ENCODE results near the gene PCLAF. TPM values are rescaled to one million over a fixed set of nuclear protein-coding genes. Genes with fewer than 3 reads are reported as not detected.

PCLAF gene
- total RNA-seq, 1 experiment from 2014 or later, result 97.8 TPM

DNA sequence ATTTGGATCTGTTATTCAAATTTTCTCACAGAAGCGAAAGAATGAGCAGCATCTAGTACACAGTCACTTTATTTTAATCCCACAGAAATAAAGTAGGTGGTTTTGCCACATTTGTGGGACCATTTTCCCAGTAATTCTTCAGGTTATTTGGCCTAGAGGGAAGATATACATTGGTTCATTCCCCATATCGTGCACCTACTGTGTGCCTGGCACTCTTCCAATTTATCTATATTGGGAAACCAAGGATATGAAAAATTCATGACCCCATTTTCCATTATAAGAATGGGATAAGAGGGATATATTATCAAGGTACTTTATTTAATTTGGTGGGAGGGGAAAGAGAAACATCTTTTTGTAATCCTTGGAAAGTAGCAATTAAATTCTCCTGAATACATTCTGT is 41.5 kb upstream of the PCLAF start:
- H3K27me3 ChIP-seq (ENCODE audit: control insufficient read depth, insufficient read depth, low read length), result no peaks in the 10 kb centered on the region
- no TSS peak for BruUV-seq (replicated peaks)
- ChIA-PET CTCF (no interaction called here), POLR2A (no interaction called here)
- no peaks in the 10 kb centered on the region for H3K4me1 ChIP-seq (ENCODE audit: control insufficient read depth, insufficient read depth, low read length)
- TF ChIP-seq TCF7L2 (IDR thresholded peaks at IDR 0.05; ENCODE audit: low read depth, low read length), result no peak
- TF ChIP-seq SIN3A (IDR thresholded peaks at IDR 0.05; ENCODE audit: borderline replicate concordance, insufficient read depth, low read depth, low read length), result no peak
- TF ChIP-seq, protein P1, sequence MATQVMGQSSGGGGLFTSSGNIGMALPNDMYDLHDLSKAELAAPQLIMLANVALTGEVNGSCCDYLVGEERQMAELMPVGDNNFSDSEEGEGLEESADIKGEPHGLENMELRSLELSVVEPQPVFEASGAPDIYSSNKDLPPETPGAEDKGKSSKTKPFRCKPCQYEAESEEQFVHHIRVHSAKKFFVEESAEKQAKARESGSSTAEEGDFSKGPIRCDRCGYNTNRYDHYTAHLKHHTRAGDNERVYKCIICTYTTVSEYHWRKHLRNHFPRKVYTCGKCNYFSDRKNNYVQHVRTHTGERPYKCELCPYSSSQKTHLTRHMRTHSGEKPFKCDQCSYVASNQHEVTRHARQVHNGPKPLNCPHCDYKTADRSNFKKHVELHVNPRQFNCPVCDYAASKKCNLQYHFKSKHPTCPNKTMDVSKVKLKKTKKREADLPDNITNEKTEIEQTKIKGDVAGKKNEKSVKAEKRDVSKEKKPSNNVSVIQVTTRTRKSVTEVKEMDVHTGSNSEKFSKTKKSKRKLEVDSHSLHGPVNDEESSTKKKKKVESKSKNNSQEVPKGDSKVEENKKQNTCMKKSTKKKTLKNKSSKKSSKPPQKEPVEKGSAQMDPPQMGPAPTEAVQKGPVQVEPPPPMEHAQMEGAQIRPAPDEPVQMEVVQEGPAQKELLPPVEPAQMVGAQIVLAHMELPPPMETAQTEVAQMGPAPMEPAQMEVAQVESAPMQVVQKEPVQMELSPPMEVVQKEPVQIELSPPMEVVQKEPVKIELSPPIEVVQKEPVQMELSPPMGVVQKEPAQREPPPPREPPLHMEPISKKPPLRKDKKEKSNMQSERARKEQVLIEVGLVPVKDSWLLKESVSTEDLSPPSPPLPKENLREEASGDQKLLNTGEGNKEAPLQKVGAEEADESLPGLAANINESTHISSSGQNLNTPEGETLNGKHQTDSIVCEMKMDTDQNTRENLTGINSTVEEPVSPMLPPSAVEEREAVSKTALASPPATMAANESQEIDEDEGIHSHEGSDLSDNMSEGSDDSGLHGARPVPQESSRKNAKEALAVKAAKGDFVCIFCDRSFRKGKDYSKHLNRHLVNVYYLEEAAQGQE (IDR thresholded peaks at IDR 0.05; ENCODE audit: insufficient read depth in 1 of 2, low read depth in 2 of 2, low read length in 1 of 2), result no peak
- TF ChIP-seq POLR2AphosphoS5 (IDR thresholded peaks at IDR 0.05; ENCODE audit: low read depth, low read length), result no peak
- TF ChIP-seq, protein P2, sequence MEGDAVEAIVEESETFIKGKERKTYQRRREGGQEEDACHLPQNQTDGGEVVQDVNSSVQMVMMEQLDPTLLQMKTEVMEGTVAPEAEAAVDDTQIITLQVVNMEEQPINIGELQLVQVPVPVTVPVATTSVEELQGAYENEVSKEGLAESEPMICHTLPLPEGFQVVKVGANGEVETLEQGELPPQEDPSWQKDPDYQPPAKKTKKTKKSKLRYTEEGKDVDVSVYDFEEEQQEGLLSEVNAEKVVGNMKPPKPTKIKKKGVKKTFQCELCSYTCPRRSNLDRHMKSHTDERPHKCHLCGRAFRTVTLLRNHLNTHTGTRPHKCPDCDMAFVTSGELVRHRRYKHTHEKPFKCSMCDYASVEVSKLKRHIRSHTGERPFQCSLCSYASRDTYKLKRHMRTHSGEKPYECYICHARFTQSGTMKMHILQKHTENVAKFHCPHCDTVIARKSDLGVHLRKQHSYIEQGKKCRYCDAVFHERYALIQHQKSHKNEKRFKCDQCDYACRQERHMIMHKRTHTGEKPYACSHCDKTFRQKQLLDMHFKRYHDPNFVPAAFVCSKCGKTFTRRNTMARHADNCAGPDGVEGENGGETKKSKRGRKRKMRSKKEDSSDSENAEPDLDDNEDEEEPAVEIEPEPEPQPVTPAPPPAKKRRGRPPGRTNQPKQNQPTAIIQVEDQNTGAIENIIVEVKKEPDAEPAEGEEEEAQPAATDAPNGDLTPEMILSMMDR (IDR thresholded peaks at IDR 0.05), result no peak
- H3K9me3 ChIP-seq (ENCODE audit: control insufficient read depth, insufficient read depth, low read depth, low read length), result no peaks in the 10 kb centered on the region
- in situ Hi-C loops (cut with HindIII; ENCODE audit: low pct_unique_long_range_greater_than_20kb, low sequenced_read_pairs), result no loop called here
- intact Hi-C loops (cut with micrococcal nuclease; ENCODE audit: unreplicated experiment), result loop anchor here (10.0 kb wide), 1 partner anchor 262 kb away; no protein-coding TSS in a partner anchor
- no peak overlapping the region for H3K4me3 ChIP-seq (ENCODE audit: low read depth in 2 of 2, low read length in 2 of 2)
- DNase-seq (ENCODE audit: low read depth, low spot score), result no peak
- no peak for ATAC-seq
- peaks cover 23% of the 10 kb centered on the region for H3K36me3 ChIP-seq (ENCODE audit: control insufficient read depth, insufficient read depth, low read length)
- no peak overlapping the region for H3K27ac ChIP-seq (ENCODE audit: low read length)

DNA sequence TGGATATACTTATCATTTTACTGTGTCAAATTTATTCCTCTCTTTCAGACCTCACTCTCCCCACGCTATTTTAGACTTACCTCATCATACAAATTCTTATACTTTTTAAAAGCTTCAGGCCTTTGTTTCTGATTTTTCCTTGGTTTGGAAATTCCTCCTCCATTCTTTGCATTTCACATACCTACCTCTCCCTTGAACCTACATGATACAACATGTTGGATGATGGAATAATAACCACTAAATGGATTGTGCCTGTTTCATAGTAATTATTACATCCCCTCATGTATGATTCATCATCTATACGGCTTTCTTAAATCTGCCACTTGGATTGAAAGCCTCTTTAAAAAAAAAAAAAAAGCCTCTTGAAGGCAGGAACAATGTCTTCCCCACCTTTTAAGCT is 31.0 kb upstream of the PCLAF start:
- BruUV-seq (replicated peaks), result no TSS peak
- Histone ChIP-seq H3K36me3 (ENCODE audit: control insufficient read depth, insufficient read depth, low read length) (peaks cover 21% of the 10 kb centered on the region), H3K9me3 (ENCODE audit: control insufficient read depth, insufficient read depth, low read depth, low read length) (no peaks in the 10 kb centered on the region), H3K27me3 (ENCODE audit: control insufficient read depth, insufficient read depth, low read length) (no peaks in the 10 kb centered on the region), H3K4me3 (ENCODE audit: low read depth in 2 of 2, low read length in 2 of 2) (no peak overlapping the region), H3K27ac (ENCODE audit: low read length) (no peak overlapping the region), H3K4me1 (ENCODE audit: control insufficient read depth, insufficient read depth, low read length) (no peaks in the 10 kb centered on the region)
- TF ChIP-seq, protein P2 (IDR thresholded peaks at IDR 0.05), result no peak
- no peak for TF ChIP-seq SIN3A (IDR thresholded peaks at IDR 0.05; ENCODE audit: borderline replicate concordance, insufficient read depth, low read depth, low read length)
- TF ChIP-seq, protein P1 (IDR thresholded peaks at IDR 0.05; ENCODE audit: insufficient read depth in 1 of 2, low read depth in 2 of 2, low read length in 1 of 2), result no peak
- TF ChIP-seq TCF7L2 (IDR thresholded peaks at IDR 0.05; ENCODE audit: low read depth, low read length), result no peak
- no peak for TF ChIP-seq POLR2AphosphoS5 (IDR thresholded peaks at IDR 0.05; ENCODE audit: low read depth, low read length)
- in situ Hi-C loops (cut with HindIII; ENCODE audit: low pct_unique_long_range_greater_than_20kb, low sequenced_read_pairs) (no loop called here), intact Hi-C loops (cut with micrococcal nuclease; ENCODE audit: unreplicated experiment) (no loop called here)
- no peak for DNase-seq (ENCODE audit: low read depth, low spot score)
- no peak for ATAC-seq
- ChIA-PET CTCF (no interaction called here), POLR2A (interaction anchor here (0.6 kb wide), 1 partner anchor 893 kb away, joined by 4 read pairs; the partner anchor contains the start of gene RNU5B-1)

Measured in Panc1 (cell line).